NCI-H1436 (cell line): ENCODE measurements around the gene RAPSN.

Source experiments
- DNase-seq: peaks from one replicate; lab custom pipeline; 2025; lab: John Stamatoyannopoulos, UW

The RAPSN gene

GRCh38 chr11:47464483-47464882 lies 15.5 kb upstream of the RAPSN start:
- DNase-seq: peak; percentile 89

GRCh38 chr11:47461876-47462275 lies 12.9 kb upstream of the RAPSN start:
- DNase-seq: no peak

GRCh38 chr11:47460571-47461235 lies 11.8 kb upstream of the RAPSN start:
- DNase-seq: no peak

DNA sequence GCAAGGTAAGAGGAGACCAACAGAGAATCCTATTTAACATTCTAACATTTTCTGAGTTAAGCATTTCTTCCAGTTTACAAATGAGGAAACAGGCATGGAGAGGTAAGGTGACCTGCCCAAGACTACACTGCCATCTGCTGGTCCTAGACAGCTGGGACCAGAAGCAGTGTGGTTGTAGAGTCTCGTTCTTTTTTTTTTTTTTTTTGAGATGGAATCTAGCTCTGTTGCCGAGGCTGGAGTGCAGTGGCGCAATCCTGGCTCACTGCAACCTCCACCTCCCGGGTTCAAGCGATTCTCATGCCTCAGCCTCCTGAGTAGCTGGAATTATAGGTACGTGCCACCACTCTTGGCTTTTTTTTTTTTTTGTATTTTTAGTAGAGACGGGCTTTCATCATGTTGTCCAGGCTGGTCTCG lies 5.3 kb upstream of the RAPSN start:
- peak; percentile 76 for DNase-seq

GRCh38 chr11:47453365-47453764 lies 4.4 kb upstream of the RAPSN start:
- DNase-seq: no peak

DNA sequence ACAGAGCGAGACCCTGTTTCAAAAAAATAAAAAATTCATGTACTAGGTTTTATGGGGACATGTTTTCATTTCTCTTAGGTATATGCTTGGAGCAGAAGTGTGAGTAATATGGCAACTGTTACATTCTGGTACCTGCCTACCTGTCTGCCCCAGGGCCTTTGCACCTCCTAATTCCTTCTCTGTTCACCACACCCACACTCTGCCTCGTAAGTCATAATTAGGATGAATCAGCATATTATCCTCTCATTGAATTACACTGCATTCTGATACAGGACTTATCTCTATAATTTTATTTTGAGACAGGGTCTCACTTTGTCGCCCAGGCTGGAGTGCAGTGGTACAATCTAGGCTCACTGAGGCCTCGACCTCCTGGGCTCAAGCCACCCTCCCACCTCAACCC lies 3.1 kb upstream of the RAPSN start:
- DNase-seq: no peak

DNA sequence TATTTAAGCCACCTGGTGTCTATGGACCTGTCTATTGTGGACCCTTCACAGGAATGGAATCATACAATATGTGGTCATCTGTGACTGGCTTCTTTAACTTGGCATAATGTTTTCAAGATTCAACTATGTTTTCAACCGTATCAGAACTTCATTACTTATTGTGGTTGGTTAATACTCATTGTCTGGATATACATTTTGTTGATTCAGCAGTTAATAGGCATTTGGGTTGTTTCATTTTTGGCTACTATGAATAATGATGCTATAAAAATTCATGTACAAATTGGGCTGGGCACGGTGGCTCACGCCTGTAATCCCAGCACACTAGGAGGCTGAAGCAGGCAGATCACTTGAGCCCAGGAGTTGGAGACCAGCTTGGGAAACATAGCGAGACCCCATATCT lies 2.5 kb upstream of the RAPSN start:
- DNase-seq: no peak

DNA sequence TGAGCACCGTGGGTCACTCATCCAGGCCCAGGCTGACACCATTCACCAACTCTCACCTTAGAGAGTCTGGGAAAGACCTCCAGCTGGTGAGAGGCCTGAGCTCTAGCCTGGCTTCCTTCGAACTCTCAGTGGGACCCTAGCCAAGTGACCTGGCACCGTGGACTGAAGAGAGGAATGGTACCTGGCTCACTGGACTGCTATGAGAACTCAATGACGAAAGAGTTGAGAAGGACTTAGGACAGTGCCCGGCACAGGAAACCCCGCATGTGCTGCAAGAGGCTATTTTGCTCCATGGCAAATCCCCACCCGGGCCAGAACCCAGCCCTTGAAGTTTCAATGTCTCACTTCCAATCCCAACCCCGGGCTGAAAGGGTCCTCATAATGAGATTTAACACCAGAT lies 605 bp upstream of the RAPSN start:
- no peak for DNase-seq

GRCh38 chr11:47447906-47448305 lies 1.0 kb downstream of the RAPSN start:
- no peak for DNase-seq

- no peak for DNase-seq
These were observed 2.1 kb downstream of the RAPSN start for GRCh38 chr11:47446833-47447232.

GRCh38 chr11:47445840-47446239 lies 3.1 kb downstream of the RAPSN start:
- no peak for DNase-seq

- DNase-seq: no peak
These were observed 5.1 kb downstream of the RAPSN start for GRCh38 chr11:47443817-47444216.

DNA sequence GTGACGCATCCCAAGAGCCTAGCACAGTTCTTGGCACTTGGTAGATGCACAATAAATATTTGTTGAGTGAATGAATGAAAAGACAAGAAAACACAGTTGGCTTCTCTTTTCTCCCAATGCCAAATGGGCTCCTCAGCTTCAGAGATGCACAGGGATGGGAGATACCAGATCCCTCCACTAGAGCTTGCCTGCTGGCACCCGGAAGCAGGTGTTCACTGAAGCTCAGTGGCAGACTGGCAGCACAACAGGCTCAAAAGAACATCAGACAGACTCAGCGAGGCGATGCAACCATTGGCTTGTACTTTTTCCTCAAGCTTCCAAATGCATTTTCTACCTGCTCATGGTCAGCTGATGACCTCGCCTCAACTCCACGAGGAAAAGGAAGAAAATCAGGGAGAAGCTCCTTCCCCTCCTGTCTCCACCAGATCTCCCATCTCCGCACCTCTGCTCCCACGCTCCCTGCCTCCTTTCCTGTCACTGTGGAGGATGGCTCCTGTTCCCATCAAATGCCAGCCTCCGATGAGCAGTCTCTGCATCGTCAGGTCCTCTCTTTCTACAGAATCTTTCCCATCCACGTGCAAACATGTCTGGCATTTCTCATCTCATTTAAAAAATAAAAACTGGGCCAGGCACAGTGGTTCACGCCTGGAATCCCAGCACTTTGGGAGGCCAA lies 5.8 kb downstream of the RAPSN start:
- peak; percentile 61 for DNase-seq

GRCh38 chr11:47442514-47442913 lies 6.4 kb downstream of the RAPSN start:
- no peak for DNase-seq

DNA sequence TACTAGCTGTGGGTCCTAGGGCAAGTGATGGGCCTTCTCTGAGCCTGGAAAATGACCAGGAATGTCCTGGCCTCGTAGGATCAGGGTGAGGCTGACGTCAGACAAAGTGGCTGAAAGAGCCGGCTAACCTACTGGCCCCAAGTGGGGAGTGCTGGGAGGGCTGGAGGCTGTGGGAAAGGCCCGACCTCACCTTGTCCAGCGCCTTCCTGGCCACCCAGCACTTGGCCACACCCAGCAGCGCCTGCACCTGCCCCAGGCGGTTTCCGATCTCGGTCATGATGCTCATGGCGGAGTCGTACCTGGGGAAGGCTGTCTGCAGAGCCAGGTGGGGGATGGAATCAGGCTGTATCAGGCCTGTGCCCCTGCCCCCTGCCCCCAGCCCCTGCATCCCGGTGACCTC lies 7.5 kb downstream of the RAPSN start:
- DNase-seq: no peak

DNA sequence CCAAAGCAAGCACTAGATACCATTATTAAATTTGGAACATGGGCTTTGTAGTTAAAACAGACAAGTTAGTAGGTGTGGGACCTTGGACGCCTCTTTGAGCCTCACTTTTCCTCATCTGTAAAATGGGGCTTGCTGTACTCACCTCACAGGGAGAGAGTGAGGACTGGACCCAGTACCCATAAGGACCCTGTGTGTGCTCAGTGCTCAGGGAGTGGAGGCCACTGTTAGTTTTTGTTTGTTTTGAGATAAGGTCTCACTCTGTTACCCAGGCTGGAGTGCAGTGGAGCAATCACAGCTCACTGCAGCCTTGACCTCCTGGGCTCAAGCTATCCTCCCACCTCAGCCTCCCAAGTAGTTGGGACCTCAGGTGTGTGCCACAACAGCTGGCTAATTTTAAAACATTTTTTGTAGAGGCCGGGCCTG lies 8.9 kb downstream of the RAPSN start:
- DNase-seq: no peak

DNA sequence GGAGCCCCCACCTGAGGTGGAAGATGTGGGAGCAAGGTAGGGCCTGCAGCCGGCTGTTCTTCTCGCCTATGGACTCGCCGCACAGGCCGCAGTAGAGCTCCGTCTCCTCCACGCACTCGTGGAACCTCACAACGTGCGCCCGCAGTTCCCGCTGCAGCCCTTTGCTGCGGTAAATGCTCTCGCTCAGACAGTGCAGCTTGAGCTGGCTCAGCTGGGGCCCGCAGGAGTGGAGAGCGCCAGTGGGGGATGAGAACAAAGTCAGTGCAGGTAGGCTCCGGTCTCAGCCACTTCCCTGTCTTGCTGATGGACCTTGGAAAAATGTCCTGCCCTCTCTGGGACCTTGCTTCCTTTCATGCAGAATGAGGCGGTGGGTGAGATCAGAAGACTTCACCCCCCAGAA lies 10.2 kb downstream of the RAPSN start:
- DNase-seq: no peak

DNA sequence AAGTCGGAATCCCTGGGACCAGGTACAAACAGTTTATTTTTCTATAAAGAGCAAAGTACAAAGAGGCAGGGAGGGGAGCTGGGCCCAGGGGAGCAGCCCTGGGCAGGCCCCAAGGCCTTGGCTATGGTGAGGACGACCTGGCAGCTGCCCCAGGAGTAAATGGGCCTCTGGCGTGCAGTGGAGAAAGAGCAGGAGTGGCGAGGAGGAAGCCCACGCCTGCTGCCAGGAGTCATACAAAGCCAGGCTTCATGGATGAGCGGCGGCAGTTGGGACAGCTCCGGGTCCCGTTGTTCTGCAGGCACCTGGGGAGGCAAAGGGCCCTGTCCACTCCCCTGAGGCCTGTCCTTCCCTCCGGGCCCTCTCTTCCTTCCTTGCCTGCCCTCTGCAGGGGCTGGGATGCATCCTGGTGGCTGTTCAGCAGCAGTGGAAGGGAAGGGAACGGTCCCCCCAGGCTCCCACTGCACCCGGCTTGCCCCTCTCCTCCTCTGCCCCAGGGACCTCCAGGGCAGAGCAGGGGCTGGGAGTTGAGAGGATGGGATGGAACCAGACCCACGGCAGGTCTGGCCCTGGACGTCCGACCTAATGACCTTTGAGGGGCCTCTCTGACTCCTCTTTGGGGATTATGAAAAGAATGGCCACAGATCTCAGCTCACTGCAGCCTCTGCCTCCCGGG lies 11.1 kb downstream of the RAPSN start:
- no peak for DNase-seq

DNA sequence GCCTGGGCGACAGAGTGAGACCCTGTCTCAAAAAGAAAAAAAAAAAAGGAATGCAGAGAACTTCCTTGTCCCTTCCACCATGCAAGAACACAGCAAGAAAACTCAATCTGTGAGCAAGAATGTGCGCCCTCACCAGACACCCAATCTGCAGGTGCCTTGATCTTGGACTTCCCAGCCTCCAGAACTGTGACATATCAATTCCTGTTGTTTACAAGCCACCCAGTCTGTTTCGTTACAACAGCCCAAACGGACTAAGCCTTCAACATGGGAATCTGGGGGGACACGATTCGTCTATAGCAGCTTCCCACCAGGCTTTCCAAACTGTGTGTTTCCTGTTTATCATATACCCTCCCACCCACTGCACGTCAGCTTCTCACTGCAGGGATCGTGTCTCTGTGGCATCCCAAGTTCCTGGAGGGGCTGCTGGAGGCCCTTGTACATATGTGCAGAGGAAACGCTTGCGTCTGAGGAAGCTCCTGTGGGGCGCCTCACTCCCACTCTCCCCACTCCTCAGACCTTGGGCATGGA lies 11.7 kb downstream of the RAPSN start:
- no peak for DNase-seq

DNA sequence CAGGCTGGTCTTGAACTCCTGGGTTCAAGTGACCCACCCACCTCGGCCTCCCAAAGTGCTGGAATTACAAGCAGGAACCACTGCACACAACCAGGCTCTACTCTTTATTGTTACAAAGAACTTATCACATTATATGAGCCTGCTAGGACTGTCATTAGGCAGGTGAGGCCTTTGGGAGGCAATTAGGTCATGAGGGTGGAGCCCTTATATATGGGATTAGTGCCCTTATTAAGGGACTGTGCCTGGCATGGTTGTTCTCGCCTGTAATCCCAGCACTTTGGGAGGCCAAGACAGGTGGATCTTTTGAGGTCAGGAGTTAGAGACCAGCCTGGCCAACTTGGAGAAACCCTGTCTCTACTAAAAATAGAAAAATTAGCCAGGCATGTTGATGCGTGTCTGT lies 12.2 kb downstream of the RAPSN start:
- DNase-seq: no peak

DNA sequence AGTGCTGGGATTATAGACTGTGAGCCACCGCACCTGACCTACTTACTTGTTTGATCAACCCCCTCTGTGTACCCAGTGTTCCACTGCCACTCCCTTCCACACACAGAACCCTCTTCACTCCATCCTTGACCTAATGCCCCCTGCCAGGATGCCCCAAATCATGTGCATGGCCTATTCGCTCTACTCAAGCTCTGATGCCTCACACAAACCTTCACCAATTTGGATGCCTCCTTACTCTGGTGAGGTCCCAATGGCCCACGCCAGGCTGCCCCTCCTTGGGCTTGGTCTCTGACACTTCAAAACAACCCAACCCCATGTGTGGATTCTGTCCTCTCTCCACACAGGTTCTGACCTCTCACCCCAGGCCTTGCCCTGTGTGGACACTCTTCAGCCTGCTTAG lies 13.2 kb downstream of the RAPSN start:
- no peak for DNase-seq

DNA sequence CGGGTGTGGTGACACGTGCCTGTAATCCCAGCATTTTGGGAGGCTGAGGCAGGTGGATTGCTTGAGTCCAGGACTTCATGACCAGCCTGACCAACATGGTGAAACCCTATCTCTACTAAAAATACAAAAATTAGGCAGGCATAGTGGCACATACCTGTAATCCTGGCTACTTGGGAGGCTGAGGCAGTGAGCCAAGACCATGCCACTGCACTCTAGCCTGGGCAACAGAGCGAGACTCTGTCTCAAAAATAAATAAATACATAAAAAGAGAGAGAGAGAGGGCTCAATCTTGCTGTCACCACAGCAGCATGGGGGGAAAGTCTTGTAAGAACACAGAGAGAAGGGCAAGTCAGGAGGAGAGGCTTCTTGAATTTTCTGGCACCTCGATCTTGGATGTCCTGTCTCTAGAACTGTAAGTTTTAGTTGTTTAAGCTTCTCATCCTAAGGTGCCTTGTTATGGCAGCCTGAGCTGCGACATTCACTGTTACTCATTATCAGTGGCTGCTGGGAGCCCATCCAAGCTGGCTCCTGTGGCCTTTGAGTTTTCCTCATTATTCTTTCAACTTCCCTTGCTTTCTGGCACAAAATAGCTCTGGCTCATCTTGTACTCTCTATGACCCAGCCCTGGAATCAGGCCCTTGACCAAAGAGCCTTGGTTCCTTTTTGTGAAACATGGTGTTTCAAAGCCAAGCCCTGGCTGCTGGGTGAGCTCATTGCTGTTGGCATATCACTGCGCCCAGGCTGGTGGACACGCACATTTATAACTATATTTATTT lies 14.7 kb downstream of the RAPSN start:
- no peak for DNase-seq
